IPS-20b (cell line): ENCODE data around the gene SLC7A8.
"Not testable (repeated sequence)": the region's sequence is repeated elsewhere in the genome, so short reads cannot be mapped to it uniquely, and the experiment has no call there.

Experiments used
- H3K27ac ChIP-seq: one replicate; pipeline ENCODE4 v1.5.1; 2013; ENCODE audit warnings: low read length
- H3K27me3 ChIP-seq: 2 replicates; pipeline ENCODE4 v1.6.1; 2013; ENCODE audit warnings: mild to moderate bottlenecking, low read length, inconsistent platforms; ENCODE audit not compliant: insufficient read depth
- H3K36me3 ChIP-seq: 2 replicates; pipeline ENCODE4 v1.6.1; 2013; ENCODE audit warnings: low read depth, mild to moderate bottlenecking, inconsistent platforms, low read length, moderate library complexity; ENCODE audit not compliant: insufficient read depth
- H3K4me1 ChIP-seq: 2 replicates; pipeline ENCODE4 v1.6.1; 2013; ENCODE audit warnings: mild to moderate bottlenecking, control low read depth, inconsistent platforms, low read length, moderate library complexity; ENCODE audit not compliant: insufficient read depth
- H3K4me3 ChIP-seq: 2 replicates; pipeline ENCODE4 v1.5.1; 2013; ENCODE audit warnings: mild to moderate bottlenecking, low read length, inconsistent platforms
- H3K9ac ChIP-seq: 2 replicates; pipeline ENCODE4 v1.6.1; 2013; ENCODE audit warnings: low read depth, mild to moderate bottlenecking, inconsistent platforms, low read length, moderate library complexity
- H3K9me3 ChIP-seq: 2 replicates; pipeline ENCODE4 v1.6.1; 2013; ENCODE audit warnings: mild to moderate bottlenecking, low read depth, low read length, inconsistent platforms; ENCODE audit not compliant: insufficient read depth

SLC7A8 gene

DNA sequence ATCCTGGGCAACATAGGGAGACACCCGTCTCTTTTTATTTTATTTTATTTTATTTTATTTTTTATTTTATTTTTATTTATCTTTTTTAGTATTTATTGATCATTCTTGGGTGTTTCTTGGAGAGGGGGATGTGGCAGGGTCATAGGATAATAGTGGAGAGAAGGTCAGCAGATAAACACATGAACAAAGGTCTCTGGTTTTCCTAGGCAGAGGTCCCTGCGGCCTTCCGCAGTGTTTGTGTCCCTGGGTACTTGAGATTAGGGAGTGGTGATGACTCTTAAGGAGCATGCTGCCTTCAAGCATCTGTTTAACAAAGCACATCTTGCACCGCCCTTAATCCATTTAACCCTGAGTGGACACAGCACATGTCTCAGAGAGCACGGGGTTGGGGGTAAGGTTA, 75.8 kb downstream of the SLC7A8 start:
- Histone ChIP-seq H3K27me3 (peaks cover 19% of the 10 kb centered on the region), H3K4me1 (peaks cover 13% of the 10 kb centered on the region; the same call in 1 of the 2 replicates)
- not testable (repeated sequence) for H3K36me3 ChIP-seq, H3K4me3 ChIP-seq, H3K9me3 ChIP-seq, H3K27ac ChIP-seq, H3K9ac ChIP-seq

DNA sequence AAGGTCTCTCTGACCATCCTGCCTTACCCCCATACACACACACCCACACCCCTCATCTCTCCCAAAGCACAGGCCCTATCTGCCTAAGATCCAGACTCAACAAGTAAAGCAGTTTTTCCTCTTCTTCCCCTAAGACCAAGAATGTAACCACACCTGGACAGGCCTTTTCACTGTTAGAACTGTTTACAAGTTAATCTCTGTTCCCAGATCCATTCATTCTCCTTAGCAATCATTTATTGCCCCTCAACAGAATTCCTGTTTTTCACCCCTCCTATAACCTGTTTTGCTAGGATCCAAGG, 76.8 kb downstream of the SLC7A8 start:
- Histone ChIP-seq H3K4me3 (no peak overlapping the region), H3K27ac (no peak overlapping the region), H3K4me1 (peaks cover 13% of the 10 kb centered on the region; the same call in 1 of the 2 replicates), H3K9ac (no peak overlapping the region), H3K36me3 (no peaks in the 10 kb centered on the region), H3K27me3 (peaks cover 11% of the 10 kb centered on the region), H3K9me3 (0 out of 2 replicates have a peak, but pooled peaks cover 5% of the 10 kb centered on the region)

DNA sequence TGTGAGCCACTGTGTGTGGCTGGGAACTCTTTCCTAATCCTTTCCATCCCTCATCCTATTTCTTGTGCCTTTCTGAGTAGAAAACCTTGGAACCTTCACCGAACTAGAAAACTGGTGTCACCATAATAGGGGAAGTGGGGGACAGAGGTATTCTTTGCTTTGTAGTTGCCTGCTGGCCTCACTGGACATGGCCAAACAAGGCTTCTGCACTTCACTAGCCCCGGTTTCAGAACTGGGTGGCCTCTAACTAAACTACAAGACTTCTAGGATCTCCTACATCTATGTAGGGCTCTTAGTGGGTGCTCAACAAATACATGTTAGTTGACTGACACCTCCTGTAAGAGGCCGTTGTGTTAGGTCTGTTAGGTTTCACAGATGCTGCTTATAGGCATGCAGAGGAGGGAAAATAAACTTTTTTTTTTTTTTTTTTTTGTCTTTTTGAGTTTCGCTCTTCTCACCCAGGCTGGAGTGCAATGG, 78.1 kb downstream of the SLC7A8 start:
- Histone ChIP-seq H3K36me3 (no peaks in the 10 kb centered on the region), H3K9ac (peak overlapping the region; percentile 24; the same call in 1 of the 2 replicates), H3K27me3 (peaks cover 1% of the 10 kb centered on the region)

DNA sequence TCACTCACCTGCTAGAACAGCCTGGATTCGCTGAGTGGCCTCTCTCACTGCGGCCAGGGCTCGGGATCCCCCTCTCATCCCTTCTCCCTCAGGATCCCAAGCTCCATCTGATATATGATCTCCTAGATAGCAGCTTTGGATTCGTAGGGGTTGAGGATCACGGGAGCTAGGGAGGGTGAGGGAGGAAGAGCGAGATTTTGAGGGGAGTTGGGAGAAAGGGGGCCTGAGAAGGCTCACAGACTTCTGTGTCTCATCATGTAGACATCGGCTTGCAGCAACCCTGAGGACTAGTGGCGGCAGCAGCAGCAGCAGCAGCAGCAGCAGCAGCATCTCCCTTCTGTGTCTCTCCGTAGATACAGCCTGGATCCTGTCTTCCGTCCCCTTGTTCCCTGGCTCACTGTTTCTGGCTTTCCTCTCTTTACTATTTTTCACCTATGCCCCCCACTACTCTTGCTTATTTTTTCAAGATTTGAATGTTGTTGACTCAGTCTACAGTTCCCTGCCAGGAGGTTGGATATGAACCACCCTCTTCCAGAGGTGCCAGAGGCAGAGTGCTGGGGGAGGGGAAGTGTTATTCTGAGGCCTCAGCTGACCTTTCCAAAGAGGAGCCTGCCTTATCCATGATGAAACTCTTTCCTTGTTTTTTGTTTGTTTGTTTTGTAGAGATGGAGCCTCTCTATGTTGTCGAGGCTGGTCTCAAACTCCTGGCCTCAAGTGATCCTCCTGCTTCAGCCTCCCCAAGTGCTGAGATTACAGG, 78.7 kb downstream of the SLC7A8 start, which contains the start of gene CIROP:
Gene CIROP (minus strand): TSS at position 399 of the 757 bp plus-strand sequence. CDS start 69 bp downstream, at position 330.
- no peak within 1 kb of the TSS for H3K4me3 ChIP-seq
- H3K9ac ChIP-seq, result peak within 1 kb of the TSS; percentile 24; the same call in 1 of the 2 replicates
- H3K27me3 ChIP-seq, result no peaks in the 10 kb centered on the region; the same call in 1 of the 2 replicates

More for the DNA sequence above, 78.1 kb downstream of the SLC7A8 start:
- 0 out of 2 replicates have a peak, but pooled peaks cover 5% of the 10 kb centered on the region for H3K9me3 ChIP-seq
- H3K27ac ChIP-seq, result no peak overlapping the region
- H3K4me3 ChIP-seq, result no peak overlapping the region
- H3K4me1 ChIP-seq, result peaks cover 13% of the 10 kb centered on the region; the same call in 1 of the 2 replicates

DNA sequence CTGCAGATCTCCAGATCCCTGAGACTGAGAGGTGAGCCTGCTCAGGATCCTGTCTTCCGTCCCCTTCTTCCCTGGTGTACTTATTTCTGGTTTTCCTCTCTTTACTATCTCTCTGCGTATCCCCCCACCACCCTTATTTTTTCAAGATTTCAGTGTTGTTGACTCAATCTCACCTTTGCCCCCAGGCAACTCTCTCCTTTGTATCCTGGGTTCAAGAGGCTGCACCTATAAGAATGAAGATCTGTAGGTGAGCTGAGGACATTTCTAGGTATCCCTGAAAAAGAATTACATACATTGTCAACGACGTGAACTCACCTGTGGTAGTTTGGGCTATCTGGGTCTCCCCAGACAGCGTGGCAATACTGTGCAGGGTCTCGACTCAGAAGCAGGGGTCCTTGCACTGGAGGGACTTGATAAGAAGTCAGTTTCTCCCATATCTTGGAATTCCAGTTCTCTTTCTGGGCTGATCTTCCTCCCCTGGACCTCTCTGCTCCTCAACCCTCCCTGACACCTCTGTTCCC, 79.3 kb downstream of the SLC7A8 start:
- Histone ChIP-seq H3K4me3 (no peak overlapping the region), H3K9me3 (0 out of 2 replicates have a peak, but pooled peaks cover 5% of the 10 kb centered on the region), H3K27me3 (no peaks in the 10 kb centered on the region; the same call in 1 of the 2 replicates), H3K27ac (no peak overlapping the region), H3K4me1 (peaks cover 13% of the 10 kb centered on the region; the same call in 1 of the 2 replicates), H3K9ac (no peak overlapping the region), H3K36me3 (peaks cover 2% of the 10 kb centered on the region)

More for the DNA sequence above, 78.7 kb downstream of the SLC7A8 start, which contains the start of gene CIROP:
- H3K4me1 ChIP-seq, result peaks cover 13% of the 10 kb centered on the region; the same call in 1 of the 2 replicates
- H3K36me3 ChIP-seq, result no peaks in the 10 kb centered on the region
- H3K9me3 ChIP-seq, result 0 out of 2 replicates have a peak, but pooled peaks cover 5% of the 10 kb centered on the region
- no peak within 1 kb of the TSS for H3K27ac ChIP-seq

DNA sequence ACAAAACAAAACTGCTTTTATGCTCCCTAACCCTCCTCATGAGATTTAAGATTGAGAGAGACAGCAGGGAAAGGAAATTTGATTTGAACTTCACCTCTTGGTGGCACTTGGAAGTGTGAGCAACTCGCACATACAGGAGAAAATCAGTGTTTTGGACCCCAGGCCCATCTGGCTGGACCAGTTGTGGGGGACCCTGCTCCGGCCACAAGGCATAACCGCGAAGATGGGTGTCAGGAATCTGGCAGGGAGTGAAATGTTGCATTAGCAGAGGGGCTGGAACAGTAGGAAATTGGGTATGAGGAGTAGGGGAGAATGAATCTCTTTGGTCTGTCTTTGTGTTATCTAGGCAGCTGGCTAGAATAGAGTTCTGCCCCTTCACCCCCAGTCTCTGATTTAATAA, 79.9 kb downstream of the SLC7A8 start:
- peaks cover 13% of the 10 kb centered on the region; the same call in 1 of the 2 replicates for H3K4me1 ChIP-seq
- no peaks in the 10 kb centered on the region; the same call in 1 of the 2 replicates for H3K27me3 ChIP-seq
- H3K36me3 ChIP-seq, result peaks cover 7% of the 10 kb centered on the region
- no peak overlapping the region for H3K4me3 ChIP-seq
- 0 out of 2 replicates have a peak, but pooled peaks cover 1% of the 10 kb centered on the region for H3K9me3 ChIP-seq
- no peak overlapping the region for H3K27ac ChIP-seq
- H3K9ac ChIP-seq, result no peak overlapping the region

DNA sequence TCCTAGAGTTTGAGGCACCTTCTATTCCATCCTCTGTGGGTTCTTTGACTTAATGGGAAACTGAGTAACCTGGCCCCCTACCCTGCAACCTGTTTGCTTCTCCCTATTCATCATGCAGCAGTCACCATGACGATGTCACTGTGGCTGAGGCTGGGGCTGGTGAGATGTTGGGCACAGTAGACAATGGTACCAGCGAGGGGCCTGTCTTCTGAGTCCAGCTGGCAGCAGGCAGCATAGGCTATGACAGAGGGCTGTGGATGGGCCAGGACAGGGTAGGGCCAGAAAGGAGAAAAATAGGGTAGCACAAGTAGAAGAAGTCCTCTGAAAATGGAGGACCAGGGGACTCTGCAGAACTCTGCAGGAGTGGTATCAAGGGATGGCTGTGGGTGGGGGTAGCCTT, 80.7 kb downstream of the SLC7A8 start:
- peaks cover 15% of the 10 kb centered on the region for H3K36me3 ChIP-seq
- no peaks in the 10 kb centered on the region for H3K9me3 ChIP-seq
- no peak overlapping the region for H3K4me3 ChIP-seq
- H3K27me3 ChIP-seq, result no peaks in the 10 kb centered on the region; the same call in 1 of the 2 replicates
- H3K4me1 ChIP-seq, result peaks cover 13% of the 10 kb centered on the region; the same call in 1 of the 2 replicates
- no peak overlapping the region for H3K9ac ChIP-seq
- H3K27ac ChIP-seq, result no peak overlapping the region

DNA sequence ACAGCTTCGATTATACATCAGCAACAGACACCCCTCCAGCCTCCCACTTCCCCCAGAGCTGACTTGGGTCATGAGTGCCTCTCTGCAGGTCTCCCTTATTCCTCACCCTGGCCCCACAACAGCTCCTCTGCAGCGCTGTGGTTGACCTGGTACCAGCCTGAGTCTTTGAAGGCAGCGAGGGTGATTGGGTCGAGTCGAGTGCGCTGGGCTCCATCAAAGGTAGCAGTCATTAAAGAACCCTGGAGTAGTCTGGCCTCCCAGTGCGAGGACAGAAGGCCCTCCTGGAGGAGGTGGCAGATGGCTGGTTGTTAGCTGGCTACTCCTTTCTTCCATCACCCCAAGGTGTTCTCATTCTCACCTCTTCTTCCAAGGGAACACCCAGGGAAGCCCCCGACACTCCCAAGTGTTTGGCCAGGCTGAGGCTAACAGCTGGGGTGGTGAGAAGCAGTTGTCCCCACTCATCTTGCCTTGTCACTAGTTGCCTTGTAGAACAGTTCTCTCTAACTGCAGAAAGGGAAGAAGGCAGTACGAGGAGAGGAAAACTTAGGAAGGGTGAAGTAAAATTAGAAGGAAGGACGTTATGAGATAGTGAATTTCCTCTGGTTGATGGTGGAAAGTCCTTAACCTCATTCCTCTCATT, 81.4 kb downstream of the SLC7A8 start:
- Histone ChIP-seq H3K9ac (no peak overlapping the region), H3K4me3 (no peak overlapping the region), H3K36me3 (peaks cover 22% of the 10 kb centered on the region), H3K27me3 (no peaks in the 10 kb centered on the region; the same call in 1 of the 2 replicates), H3K9me3 (no peaks in the 10 kb centered on the region), H3K27ac (no peak overlapping the region), H3K4me1 (peaks cover 14% of the 10 kb centered on the region; the same call in 1 of the 2 replicates)

DNA sequence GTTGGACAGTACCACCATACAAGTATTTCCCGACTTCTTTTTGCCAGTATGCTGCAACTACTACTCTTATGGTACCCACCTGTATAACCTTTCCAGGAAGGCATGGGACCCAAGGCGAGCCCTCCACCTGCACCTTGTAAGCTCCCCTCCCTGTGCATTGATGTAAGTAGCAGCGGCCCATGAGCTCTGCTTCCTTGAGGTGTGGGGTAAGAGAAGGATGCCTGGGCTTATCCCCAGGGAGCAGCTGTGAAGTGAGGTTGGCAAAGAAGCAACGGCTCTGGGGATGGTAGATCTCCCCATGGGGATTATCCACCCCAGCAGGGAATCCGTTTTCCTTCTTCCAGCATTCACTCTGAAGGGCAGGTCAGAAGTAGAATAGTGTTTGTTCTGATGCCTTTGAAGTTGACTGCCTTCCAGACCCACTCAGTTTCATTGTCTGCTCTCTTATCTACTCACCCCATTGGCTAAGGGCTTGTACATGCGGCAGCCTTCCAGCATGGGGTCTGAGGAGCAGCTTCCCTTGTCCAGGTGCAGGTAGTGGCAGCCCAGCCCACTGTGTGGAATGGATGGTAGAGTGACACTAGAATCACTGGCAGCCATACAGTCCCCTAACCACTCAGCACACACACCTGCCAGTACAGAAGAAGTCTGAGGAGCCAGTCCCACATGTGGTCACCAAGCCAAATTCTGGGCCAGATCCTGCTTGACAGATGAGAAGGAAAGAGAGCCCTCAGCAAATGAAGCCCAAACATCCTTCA, 82.1 kb downstream of the SLC7A8 start:
- Histone ChIP-seq H3K9me3 (no peaks in the 10 kb centered on the region), H3K27me3 (no peaks in the 10 kb centered on the region; the same call in 1 of the 2 replicates), H3K27ac (no peak overlapping the region), H3K36me3 (peaks cover 24% of the 10 kb centered on the region), H3K4me3 (no peak overlapping the region), H3K9ac (no peak overlapping the region), H3K4me1 (peaks cover 15% of the 10 kb centered on the region; the same call in 1 of the 2 replicates)

DNA sequence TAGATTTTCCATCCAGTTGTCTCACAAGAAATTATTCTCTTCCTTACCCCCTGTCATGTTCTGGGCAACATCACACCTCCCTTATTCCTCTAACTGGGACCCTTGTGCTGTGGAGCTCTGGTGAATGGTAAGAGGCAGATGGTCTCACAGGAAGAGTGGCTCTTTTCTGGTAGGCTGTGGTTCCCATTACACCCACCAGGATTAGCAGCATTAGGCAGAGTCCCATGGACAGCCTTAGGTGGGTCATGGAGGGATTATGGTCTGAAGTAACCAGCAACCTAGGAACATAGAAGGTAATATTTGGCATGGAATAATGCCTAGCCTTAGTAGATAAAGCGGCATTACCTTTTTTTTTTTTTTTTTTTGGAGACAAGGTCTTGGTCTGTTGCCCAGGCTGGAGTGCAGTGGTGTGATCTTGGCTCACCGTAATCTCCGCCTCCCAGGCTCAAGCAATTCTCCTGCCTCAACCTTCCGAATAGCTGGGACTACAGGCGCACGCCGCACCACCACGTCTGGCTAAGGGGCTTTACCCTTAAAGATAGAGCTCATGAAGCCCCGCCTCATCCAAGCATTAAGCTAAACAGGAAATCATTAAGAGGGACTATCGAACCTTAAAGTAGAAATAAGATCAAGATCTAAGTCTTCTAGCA, 84.1 kb downstream of the SLC7A8 start:
- Histone ChIP-seq H3K27me3 (no peaks in the 10 kb centered on the region), H3K9ac (no peak overlapping the region), H3K4me3 (no peak overlapping the region), H3K36me3 (peaks cover 24% of the 10 kb centered on the region), H3K27ac (no peak overlapping the region), H3K9me3 (no peaks in the 10 kb centered on the region), H3K4me1 (peaks cover 7% of the 10 kb centered on the region; the same call in 1 of the 2 replicates)
